Measurements from ENCODE around the gene DNAJC3.
A peak's percentile ranks its signal among the peaks of the same experiment; 100 is the strongest.
"Not testable (repeated sequence)": the region's sequence is repeated elsewhere in the genome, so short reads cannot be mapped to it uniquely, and the experiment has no call there.

DNAJC3 gene

GRCh38 chr13:95671597-95671996, 5.3 kb upstream of the DNAJC3 start:
- TF ChIP-seq CTCF (conservative IDR thresholded peaks at IDR 0.05; ENCODE audit: low read depth, low read length): no peak
- H3K4me3 ChIP-seq (ENCODE audit: low read length): no peak overlapping the region
- DNase-seq (ENCODE audit: low read depth): no peak

GRCh38 chr13:95676105-95676761, 706 bp upstream of the DNAJC3 start:
- peak overlapping the region; percentile 94 for H3K4me3 ChIP-seq (ENCODE audit: low read length)
- TF ChIP-seq CTCF (conservative IDR thresholded peaks at IDR 0.05; ENCODE audit: low read depth, low read length): no peak
- no peak for DNase-seq (ENCODE audit: low read depth)

- H3K4me3 ChIP-seq (ENCODE audit: low read length): peak overlapping the region; percentile 93
- TF ChIP-seq CTCF (conservative IDR thresholded peaks at IDR 0.05; ENCODE audit: low read depth, low read length): no peak
- no peak for DNase-seq (ENCODE audit: low read depth)
Measured at GRCh38 chr13:95677564-95678266, 776 bp downstream of the DNAJC3 start.

- peak overlapping the region; percentile 93 for H3K4me3 ChIP-seq (ENCODE audit: low read length)
- DNase-seq (ENCODE audit: low read depth): no peak
- no peak for TF ChIP-seq CTCF (conservative IDR thresholded peaks at IDR 0.05; ENCODE audit: low read depth, low read length)
Measured at GRCh38 chr13:95678967-95679366, 2.0 kb downstream of the DNAJC3 start.

GRCh38 chr13:95679722-95680121, 2.8 kb downstream of the DNAJC3 start:
- H3K4me3 ChIP-seq (ENCODE audit: low read length): no peak overlapping the region
- no peak for TF ChIP-seq CTCF (conservative IDR thresholded peaks at IDR 0.05; ENCODE audit: low read depth, low read length)
- DNase-seq (ENCODE audit: low read depth): no peak

- no peak for DNase-seq (ENCODE audit: low read depth)
- H3K4me3 ChIP-seq (ENCODE audit: low read length): no peak overlapping the region
- TF ChIP-seq CTCF (conservative IDR thresholded peaks at IDR 0.05; ENCODE audit: low read depth, low read length): no peak
Measured at GRCh38 chr13:95684418-95684817, 7.5 kb downstream of the DNAJC3 start.

GRCh38 chr13:95684960-95685359, 8.0 kb downstream of the DNAJC3 start:
- H3K4me3 ChIP-seq (ENCODE audit: low read length); DNase-seq (ENCODE audit: low read depth): not testable (repeated sequence)

Measured in retinal pigment epithelial cell (primary cell).